ENCODE data around the gene SMG6. TPM values are rescaled to one million over a fixed set of nuclear protein-coding genes. Genes with fewer than 3 reads are reported as not detected.

Gene SMG6
- total and polyA plus RNA-seq, 7 donors = 11.1 to 38.8 (median 22.9) TPM

GRCh38 chr17:2150806-2151205 is 152.8 kb downstream of the SMG6 start:
- Histone ChIP-seq H3K4me3 (no peak overlapping the region), H3K4me1 (no peaks in the 10 kb centered on the region), H3K9me3 (no peaks in the 10 kb centered on the region), H3K27ac (no peak overlapping the region), H3K27me3 (no peaks in the 10 kb centered on the region), H3K36me3 (peaks cover 0 to 36% (median 0%) of the 10 kb centered on the region in 4 donors)
- no peak for DNase-seq
- WGBS, 2 donors = 69 to 83% methylated on average over 6 of the region's 6 CpGs
- TF ChIP-seq POLR2AphosphoS5 (IDR thresholded peaks at IDR 0.05) (no peak), CTCF (IDR thresholded peaks at IDR 0.05) (no peak), EP300 (IDR thresholded peaks at IDR 0.05) (no peak), POLR2A (IDR thresholded peaks at IDR 0.05) (no peak)
- intact Hi-C loops (cut with DNase I) = no loop called here

- peaks cover 0 to 27% (median 0%) of the 10 kb centered on the region in 4 donors for H3K36me3 ChIP-seq
- intact Hi-C loops (cut with DNase I) = no loop called here
- TF ChIP-seq CTCF (IDR thresholded peaks at IDR 0.05) = no peak
- no peak for TF ChIP-seq POLR2AphosphoS5 (IDR thresholded peaks at IDR 0.05)
- TF ChIP-seq EP300 (IDR thresholded peaks at IDR 0.05) = no peak
- TF ChIP-seq POLR2A (IDR thresholded peaks at IDR 0.05) = no peak
- H3K27me3 ChIP-seq = no peaks in the 10 kb centered on the region
- no peaks in the 10 kb centered on the region for H3K4me1 ChIP-seq
- no peak overlapping the region for H3K4me3 ChIP-seq
- WGBS, 2 donors = 91 to 94% methylated on average over 10 of the region's 10 CpGs
- H3K9me3 ChIP-seq = no peaks in the 10 kb centered on the region
- DNase-seq = no peak
- H3K27ac ChIP-seq = no peak overlapping the region
Measured at GRCh38 chr17:2149934-2150333, 153.7 kb downstream of the SMG6 start.

- H3K27ac ChIP-seq = no peak overlapping the region
- no peaks in the 10 kb centered on the region for H3K9me3 ChIP-seq
- 95 to 98% methylated on average over 8 of the region's 8 CpGs for WGBS, 2 donors
- no peaks in the 10 kb centered on the region for H3K4me1 ChIP-seq
- no peaks in the 10 kb centered on the region for H3K27me3 ChIP-seq
- TF ChIP-seq EP300 (IDR thresholded peaks at IDR 0.05) (no peak), POLR2A (IDR thresholded peaks at IDR 0.05) (no peak), CTCF (IDR thresholded peaks at IDR 0.05) (no peak), POLR2AphosphoS5 (IDR thresholded peaks at IDR 0.05) (no peak)
- intact Hi-C loops (cut with DNase I) = no loop called here
- H3K4me3 ChIP-seq = no peak overlapping the region
- H3K36me3 ChIP-seq = peaks cover 0 to 15% (median 0%) of the 10 kb centered on the region in 4 donors
- no peak for DNase-seq
Measured at GRCh38 chr17:2146132-2146871, 157.3 kb downstream of the SMG6 start.

GRCh38 chr17:2144701-2145100 is 158.9 kb downstream of the SMG6 start:
- peaks cover 0 to 10% (median 0%) of the 10 kb centered on the region in 4 donors for H3K36me3 ChIP-seq
- H3K9me3 ChIP-seq = no peaks in the 10 kb centered on the region
- H3K27ac ChIP-seq = no peak overlapping the region

More at GRCh38 chr17:2144701-2145100, 158.9 kb downstream of the SMG6 start:
- Histone ChIP-seq H3K27me3 (no peaks in the 10 kb centered on the region), H3K4me1 (no peaks in the 10 kb centered on the region), H3K4me3 (no peak overlapping the region)
- intact Hi-C loops (cut with DNase I) = no loop called here
- DNase-seq = no peak
- no peak for TF ChIP-seq POLR2AphosphoS5 (IDR thresholded peaks at IDR 0.05)
- no peak for TF ChIP-seq CTCF (IDR thresholded peaks at IDR 0.05)
- TF ChIP-seq EP300 (IDR thresholded peaks at IDR 0.05) = no peak
- no peak for TF ChIP-seq POLR2A (IDR thresholded peaks at IDR 0.05)
- WGBS, 2 donors = 95% methylated on average over 7 of the region's 7 CpGs

Data from sigmoid colon (tissue), 7 donors.